ENCODE results near the gene QPRT.
"Not testable (repeated sequence)": the region's sequence is repeated elsewhere in the genome, so short reads cannot be mapped to it uniquely, and the experiment has no call there.

The QPRT gene

DNA sequence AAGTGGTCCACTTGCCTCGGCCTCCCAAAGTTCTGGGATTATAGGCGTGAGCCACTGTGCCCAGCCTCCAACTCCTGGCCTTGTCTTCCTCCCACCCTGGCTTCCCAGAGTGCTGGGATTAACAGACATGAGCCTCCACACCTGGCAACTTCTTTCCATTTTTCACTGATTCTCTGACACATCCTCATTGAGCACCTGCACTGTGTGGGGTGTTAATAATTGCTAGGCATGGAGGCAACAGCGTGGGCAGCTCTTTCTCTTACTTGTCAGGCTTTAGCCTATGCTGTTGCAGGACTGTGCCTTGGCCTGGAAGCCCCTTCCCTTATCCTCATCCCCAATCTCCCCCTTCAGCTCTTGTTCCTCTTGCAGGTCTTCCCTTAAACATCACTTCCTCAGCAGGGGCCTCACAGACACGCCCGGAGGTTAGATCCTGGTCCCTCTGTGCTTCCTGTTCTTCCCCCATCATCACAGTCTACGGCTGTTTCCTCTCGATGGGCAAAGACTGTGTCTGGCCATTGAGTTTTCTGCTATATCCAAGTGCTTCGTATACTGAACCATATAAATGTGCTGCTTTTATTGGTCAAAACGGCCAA is 7.9 kb downstream of the QPRT start:
- Histone ChIP-seq H3K36me3 (ENCODE audit: low read depth) (no peaks in the 10 kb centered on the region), H3K9me3 (ENCODE audit: severe bottlenecking) (no peaks in the 10 kb centered on the region), H3K4me1 (ENCODE audit: insufficient read depth, poor library complexity, severe bottlenecking) (no peaks in the 10 kb centered on the region), H3K4me3 (ENCODE audit: severe bottlenecking) (no peak overlapping the region), H3K27ac (ENCODE audit: poor library complexity, severe bottlenecking) (no peak overlapping the region), H3K27me3 (ENCODE audit: insufficient read depth, poor library complexity, severe bottlenecking) (no peaks in the 10 kb centered on the region)
- ATAC-seq (ENCODE audit: low read depth) (no peak), DNase-seq (ENCODE audit: low spot score) (no peak)
- TF ChIP-seq, protein P1, sequence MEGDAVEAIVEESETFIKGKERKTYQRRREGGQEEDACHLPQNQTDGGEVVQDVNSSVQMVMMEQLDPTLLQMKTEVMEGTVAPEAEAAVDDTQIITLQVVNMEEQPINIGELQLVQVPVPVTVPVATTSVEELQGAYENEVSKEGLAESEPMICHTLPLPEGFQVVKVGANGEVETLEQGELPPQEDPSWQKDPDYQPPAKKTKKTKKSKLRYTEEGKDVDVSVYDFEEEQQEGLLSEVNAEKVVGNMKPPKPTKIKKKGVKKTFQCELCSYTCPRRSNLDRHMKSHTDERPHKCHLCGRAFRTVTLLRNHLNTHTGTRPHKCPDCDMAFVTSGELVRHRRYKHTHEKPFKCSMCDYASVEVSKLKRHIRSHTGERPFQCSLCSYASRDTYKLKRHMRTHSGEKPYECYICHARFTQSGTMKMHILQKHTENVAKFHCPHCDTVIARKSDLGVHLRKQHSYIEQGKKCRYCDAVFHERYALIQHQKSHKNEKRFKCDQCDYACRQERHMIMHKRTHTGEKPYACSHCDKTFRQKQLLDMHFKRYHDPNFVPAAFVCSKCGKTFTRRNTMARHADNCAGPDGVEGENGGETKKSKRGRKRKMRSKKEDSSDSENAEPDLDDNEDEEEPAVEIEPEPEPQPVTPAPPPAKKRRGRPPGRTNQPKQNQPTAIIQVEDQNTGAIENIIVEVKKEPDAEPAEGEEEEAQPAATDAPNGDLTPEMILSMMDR (IDR thresholded peaks at IDR 0.05; ENCODE audit: poor library complexity, severe bottlenecking) = no peak

DNA sequence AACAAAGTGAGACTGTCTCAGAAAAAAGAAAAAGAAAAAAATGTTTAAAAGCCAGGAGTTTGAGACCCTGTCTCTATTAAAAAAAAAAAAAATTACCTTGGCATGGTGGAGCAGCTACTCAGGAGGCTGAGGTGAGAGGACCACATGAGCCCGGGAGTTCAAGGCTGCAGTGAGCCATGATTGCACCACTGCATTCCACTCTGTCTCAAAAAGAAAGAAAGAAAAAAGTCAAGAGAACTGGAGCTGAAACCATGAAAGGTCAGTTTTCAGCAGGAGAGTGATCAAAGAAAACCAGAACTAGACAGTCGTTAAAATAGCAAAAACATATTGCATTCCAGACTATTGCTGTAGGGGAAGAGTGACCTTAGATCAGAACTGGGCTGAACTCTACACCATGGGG is 8.8 kb downstream of the QPRT start:
- ATAC-seq (ENCODE audit: low read depth) = no peak
- no peak for DNase-seq (ENCODE audit: low spot score)
- no peaks in the 10 kb centered on the region for H3K36me3 ChIP-seq (ENCODE audit: low read depth)
- no peak overlapping the region for H3K27ac ChIP-seq (ENCODE audit: poor library complexity, severe bottlenecking)
- H3K4me1 ChIP-seq (ENCODE audit: insufficient read depth, poor library complexity, severe bottlenecking) = no peaks in the 10 kb centered on the region
- H3K27me3 ChIP-seq (ENCODE audit: insufficient read depth, poor library complexity, severe bottlenecking) = no peaks in the 10 kb centered on the region
- TF ChIP-seq, protein P1 (IDR thresholded peaks at IDR 0.05; ENCODE audit: poor library complexity, severe bottlenecking) = no peak
- H3K9me3 ChIP-seq (ENCODE audit: severe bottlenecking) = no peaks in the 10 kb centered on the region
- H3K4me3 ChIP-seq (ENCODE audit: severe bottlenecking) = no peak overlapping the region

DNA sequence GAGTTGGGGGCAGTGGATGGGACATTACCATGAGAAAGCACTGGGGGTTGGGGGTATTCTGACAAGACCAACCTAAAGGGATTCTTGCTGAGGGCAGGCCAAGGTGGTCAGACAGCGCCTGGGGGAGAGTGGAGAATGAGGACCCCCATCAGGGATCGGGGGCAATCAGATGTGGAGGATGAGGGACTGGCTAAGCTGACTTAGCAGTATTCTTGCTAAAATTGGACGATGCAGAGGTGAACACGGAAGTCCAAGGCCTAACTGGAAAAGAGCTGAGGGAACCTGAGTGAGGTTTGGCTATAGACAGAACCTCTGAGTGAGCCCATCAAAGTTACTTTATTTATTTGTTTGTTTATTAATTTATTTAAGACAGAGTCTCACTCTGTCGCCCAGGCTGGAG is 9.2 kb downstream of the QPRT start:
- ATAC-seq (ENCODE audit: low read depth) (no peak; the same call in 2 of the 3 replicates), DNase-seq (ENCODE audit: low spot score) (no peak)
- no peak overlapping the region for H3K4me3 ChIP-seq (ENCODE audit: severe bottlenecking)
- no peaks in the 10 kb centered on the region for H3K36me3 ChIP-seq (ENCODE audit: low read depth)
- no peaks in the 10 kb centered on the region for H3K27me3 ChIP-seq (ENCODE audit: insufficient read depth, poor library complexity, severe bottlenecking)
- TF ChIP-seq, protein P1 (IDR thresholded peaks at IDR 0.05; ENCODE audit: poor library complexity, severe bottlenecking) = no peak
- H3K27ac ChIP-seq (ENCODE audit: poor library complexity, severe bottlenecking) = no peak overlapping the region
- H3K9me3 ChIP-seq (ENCODE audit: severe bottlenecking) = no peaks in the 10 kb centered on the region
- no peaks in the 10 kb centered on the region for H3K4me1 ChIP-seq (ENCODE audit: insufficient read depth, poor library complexity, severe bottlenecking)

DNA sequence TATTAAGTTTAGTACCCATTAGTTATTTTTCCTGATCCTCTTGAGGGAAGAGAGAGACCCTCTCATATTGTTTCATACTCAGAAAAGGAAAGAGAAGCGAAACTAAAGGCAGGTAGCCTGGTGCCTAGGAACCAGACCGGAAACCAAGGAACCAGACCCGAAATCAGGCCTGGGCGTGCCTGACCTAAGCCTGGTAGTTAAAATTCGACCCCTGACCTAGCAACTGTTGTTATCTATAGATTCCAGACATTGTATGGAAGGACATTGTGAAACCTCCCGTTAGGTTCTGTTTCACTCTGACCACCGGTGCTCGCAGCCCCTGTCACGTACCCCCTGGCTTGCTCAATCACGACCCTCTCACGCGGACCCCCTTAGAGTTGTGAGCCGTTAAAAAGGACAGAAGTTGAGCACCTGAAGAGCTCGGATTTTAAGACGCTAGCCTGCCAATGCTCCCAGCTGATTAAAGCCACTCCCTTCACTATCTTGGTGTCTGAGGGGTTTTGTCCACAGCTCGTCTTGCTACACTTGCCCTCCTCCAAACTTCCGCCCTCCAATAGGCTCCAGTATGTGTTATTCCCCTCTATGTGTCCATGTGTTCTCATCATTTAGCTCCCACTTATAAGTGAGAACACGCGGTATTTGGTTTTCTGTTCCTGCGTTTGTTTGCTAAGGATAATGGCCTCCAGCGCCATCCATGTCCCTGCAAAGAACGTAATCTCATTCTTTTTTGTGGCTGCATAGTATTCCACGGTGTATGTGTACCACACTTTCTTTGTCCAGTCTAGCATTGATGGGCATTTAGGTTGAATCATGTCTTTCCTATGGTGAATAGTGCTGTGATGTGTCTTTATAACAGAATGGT is 10.7 kb downstream of the QPRT start:
- not testable (repeated sequence) for H3K27me3 ChIP-seq (ENCODE audit: insufficient read depth, poor library complexity, severe bottlenecking); H3K4me3 ChIP-seq (ENCODE audit: severe bottlenecking); H3K27ac ChIP-seq (ENCODE audit: poor library complexity, severe bottlenecking); DNase-seq (ENCODE audit: low spot score); H3K4me1 ChIP-seq (ENCODE audit: insufficient read depth, poor library complexity, severe bottlenecking); ATAC-seq (ENCODE audit: low read depth); H3K9me3 ChIP-seq (ENCODE audit: severe bottlenecking); H3K36me3 ChIP-seq (ENCODE audit: low read depth)

DNA sequence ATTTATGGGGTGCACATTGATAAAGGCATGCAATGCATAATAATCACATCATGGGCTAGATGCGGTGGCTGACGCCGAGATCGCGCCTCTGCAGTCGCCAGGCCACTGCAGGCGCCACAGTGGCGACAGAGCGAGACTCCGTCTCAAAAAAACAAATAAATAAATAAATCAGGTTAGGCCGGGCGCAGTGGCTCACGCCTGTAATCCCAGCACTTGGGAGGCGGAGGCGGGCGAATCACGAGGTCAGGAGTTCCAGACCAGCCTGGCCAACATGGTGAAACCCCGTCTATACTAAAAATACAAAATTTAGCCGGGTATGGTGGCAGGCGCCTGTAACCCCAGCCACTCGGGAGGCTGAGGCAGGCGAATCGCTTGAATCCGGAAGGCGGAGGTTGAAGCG is 13.6 kb downstream of the QPRT start:
- DNase-seq (ENCODE audit: low spot score); H3K27me3 ChIP-seq (ENCODE audit: insufficient read depth, poor library complexity, severe bottlenecking); H3K9me3 ChIP-seq (ENCODE audit: severe bottlenecking); H3K4me3 ChIP-seq (ENCODE audit: severe bottlenecking); H3K4me1 ChIP-seq (ENCODE audit: insufficient read depth, poor library complexity, severe bottlenecking); ATAC-seq (ENCODE audit: low read depth); H3K36me3 ChIP-seq (ENCODE audit: low read depth); H3K27ac ChIP-seq (ENCODE audit: poor library complexity, severe bottlenecking): not testable (repeated sequence)

All from RWPE2 (cell line).